HEK293 (cell line): ENCODE data around the gene AMER1.

Source experiments
- BCL11A ChIP-seq: fragments of 450-650 bp; formaldehyde crosslinking; IDR thresholded peaks from 2 replicates; pipeline ENCODE4 v1.5.1; 2016; ENCODE audit warnings: low read depth, missing biosample characterization, missing genetic modification characterization
- GLIS2 ChIP-seq: fragments of 450-650 bp; formaldehyde crosslinking; IDR thresholded peaks from 2 replicates; pipeline ENCODE4 v1.5.1; 2016; ENCODE audit warnings: missing biosample characterization, missing genetic modification characterization
- KLF17 ChIP-seq: fragments of 450-650 bp; formaldehyde crosslinking; IDR thresholded peaks from 2 replicates; pipeline ENCODE4 v1.5.1; 2016; ENCODE audit warnings: missing biosample characterization, missing genetic modification characterization
- MYNN ChIP-seq: fragments of 450-650 bp; formaldehyde crosslinking; IDR thresholded peaks from 2 replicates; pipeline ENCODE4 v1.5.1; 2016; ENCODE audit warnings: missing biosample characterization, missing genetic modification characterization, borderline replicate concordance
- RBAK ChIP-seq: fragments of 450-650 bp; formaldehyde crosslinking; IDR thresholded peaks from 2 replicates; pipeline ENCODE4 v1.5.1; 2016; ENCODE audit warnings: missing biosample characterization, missing genetic modification characterization
- SALL2 ChIP-seq: fragments of 450-650 bp; formaldehyde crosslinking; IDR thresholded peaks from 2 replicates; pipeline ENCODE4 v1.5.0; 2017; ENCODE audit warnings: missing biosample characterization, mild to moderate bottlenecking, missing genetic modification characterization, borderline replicate concordance
- SCRT2 ChIP-seq: fragments of 450-650 bp; formaldehyde crosslinking; IDR thresholded peaks from 2 replicates; pipeline ENCODE4 v1.5.1; 2016; ENCODE audit warnings: missing biosample characterization, missing genetic modification characterization
- ZBTB48 ChIP-seq: fragments of 450-650 bp; formaldehyde crosslinking; IDR thresholded peaks from 2 replicates; pipeline ENCODE4 v1.5.1; 2016; ENCODE audit warnings: missing biosample characterization, missing genetic modification characterization
- ZBTB6 ChIP-seq: fragments of 450-650 bp; formaldehyde crosslinking; IDR thresholded peaks from 2 replicates; pipeline ENCODE4 v1.5.1; 2017; ENCODE audit warnings: missing biosample characterization, missing genetic modification characterization
- ZBTB7A ChIP-seq: fragments of 450-650 bp; formaldehyde crosslinking; IDR thresholded peaks from 2 replicates; pipeline ENCODE4 v1.5.1; 2016; ENCODE audit warnings: low read depth, missing biosample characterization, missing genetic modification characterization
- ZFP3 ChIP-seq: fragments of 450-650 bp; formaldehyde crosslinking; IDR thresholded peaks from 2 replicates; pipeline ENCODE4 v1.5.1; 2016; ENCODE audit warnings: low read depth, missing biosample characterization, missing genetic modification characterization
- ZNF140 ChIP-seq: fragments of 450-650 bp; formaldehyde crosslinking; IDR thresholded peaks from 2 replicates; pipeline ENCODE4 v1.5.1; 2016; ENCODE audit warnings: missing biosample characterization, missing genetic modification characterization
- ZNF248 ChIP-seq: fragments of 450-650 bp; formaldehyde crosslinking; IDR thresholded peaks from 2 replicates; pipeline ENCODE4 v1.5.1; 2017; ENCODE audit warnings: missing biosample characterization, missing genetic modification characterization
- ZNF274 ChIP-seq, 2 experiments: fragments of 200-500 bp in 1 of 2; fragments of 450-650 bp in 1 of 2; sonication (Bioruptor generic) in 1 of 2; formaldehyde crosslinking in 1 of 2; IDR thresholded peaks; 2 replicates each; pipeline versions ENCODE4 v1.5.1 to v1.6.1; 2014 to 2016; ENCODE audit warnings: borderline replicate concordance in 1 of 2, inconsistent platforms in 1 of 2, low read length in 1 of 2, missing biosample characterization in 1 of 2, missing genetic modification characterization in 1 of 2
- ZNF292 ChIP-seq: fragments of 450-650 bp; formaldehyde crosslinking; IDR thresholded peaks from 2 replicates; pipeline ENCODE4 v1.5.1; 2016; ENCODE audit warnings: low read depth, missing biosample characterization, missing genetic modification characterization, borderline replicate concordance
- ZNF302 ChIP-seq: fragments of 450-650 bp; formaldehyde crosslinking; IDR thresholded peaks from 2 replicates; pipeline ENCODE4 v1.5.1; 2016; ENCODE audit warnings: missing biosample characterization, missing genetic modification characterization, low read depth
- ZNF324 ChIP-seq: fragments of 450-650 bp; formaldehyde crosslinking; IDR thresholded peaks from 2 replicates; pipeline ENCODE4 v1.5.1; 2016; ENCODE audit warnings: missing biosample characterization, missing genetic modification characterization
- ZNF350 ChIP-seq: fragments of 450-650 bp; formaldehyde crosslinking; IDR thresholded peaks from 2 replicates; pipeline ENCODE4 v1.5.0; 2017; ENCODE audit warnings: missing biosample characterization, mild to moderate bottlenecking, missing genetic modification characterization
- ZNF391 ChIP-seq: fragments of 450-650 bp; formaldehyde crosslinking; IDR thresholded peaks from 2 replicates; pipeline ENCODE4 v1.5.1; 2016; ENCODE audit warnings: low read depth, missing biosample characterization, missing genetic modification characterization, borderline replicate concordance
- ZNF394 ChIP-seq: fragments of 450-650 bp; formaldehyde crosslinking; IDR thresholded peaks from 2 replicates; pipeline ENCODE4 v1.5.1; 2016; ENCODE audit warnings: missing biosample characterization, missing genetic modification characterization, mild to moderate bottlenecking, moderate library complexity, borderline replicate concordance
- ZNF398 ChIP-seq: fragments of 450-650 bp; formaldehyde crosslinking; IDR thresholded peaks from 2 replicates; pipeline ENCODE4 v1.5.1; 2017; ENCODE audit warnings: missing biosample characterization, missing genetic modification characterization
- ZNF449 ChIP-seq: fragments of 450-650 bp; formaldehyde crosslinking; IDR thresholded peaks from 2 replicates; pipeline ENCODE4 v1.5.1; 2017; ENCODE audit warnings: missing biosample characterization, mild to moderate bottlenecking, missing genetic modification characterization, moderate library complexity
- ZNF510 ChIP-seq: fragments of 450-650 bp; formaldehyde crosslinking; IDR thresholded peaks from 2 replicates; pipeline ENCODE4 v1.5.1; 2018; ENCODE audit warnings: mild to moderate bottlenecking, missing genetic modification characterization, missing biosample characterization; ENCODE audit not compliant: insufficient replicate concordance
- ZNF514 ChIP-seq: fragments of 450-650 bp; formaldehyde crosslinking; IDR thresholded peaks from 2 replicates; pipeline ENCODE4 v1.5.1; 2016; ENCODE audit warnings: missing biosample characterization, missing genetic modification characterization
- ZNF521 ChIP-seq: fragments of 450-650 bp; formaldehyde crosslinking; IDR thresholded peaks from 2 replicates; pipeline ENCODE4 v1.5.1; 2017; ENCODE audit warnings: missing biosample characterization, mild to moderate bottlenecking, missing genetic modification characterization
- ZNF529 ChIP-seq: fragments of 450-650 bp; formaldehyde crosslinking; IDR thresholded peaks from 2 replicates; pipeline ENCODE4 v1.5.1; 2017; ENCODE audit warnings: missing genetic modification characterization, missing biosample characterization; ENCODE audit not compliant: insufficient replicate concordance
- ZNF555 ChIP-seq: fragments of 450-650 bp; formaldehyde crosslinking; conservative IDR thresholded peaks from 2 replicates; pipeline ENCODE4 v1.5.1; 2017; ENCODE audit warnings: missing biosample characterization, mild to moderate bottlenecking, missing genetic modification characterization, inconsistent platforms
- ZNF558 ChIP-seq: fragments of 450-650 bp; formaldehyde crosslinking; IDR thresholded peaks from 2 replicates; pipeline ENCODE4 v1.5.1; 2016; ENCODE audit warnings: missing biosample characterization, missing genetic modification characterization
- ZNF660 ChIP-seq: fragments of 450-650 bp; IDR thresholded peaks from 2 replicates; pipeline ENCODE4 v1.5.1; 2018; ENCODE audit warnings: missing biosample characterization, mild to moderate bottlenecking, missing genetic modification characterization
- ZNF704 ChIP-seq: fragments of 450-650 bp; formaldehyde crosslinking; IDR thresholded peaks from 2 replicates; pipeline ENCODE4 v1.5.1; 2016; ENCODE audit warnings: missing biosample characterization, missing genetic modification characterization
- ZNF707 ChIP-seq: fragments of 450-650 bp; formaldehyde crosslinking; IDR thresholded peaks from 2 replicates; pipeline ENCODE4 v1.5.1; 2016; ENCODE audit warnings: missing biosample characterization, missing genetic modification characterization
- ZNF785 ChIP-seq: fragments of 450-650 bp; formaldehyde crosslinking; IDR thresholded peaks from 2 replicates; pipeline ENCODE4 v1.5.1; 2016; ENCODE audit warnings: missing biosample characterization, missing genetic modification characterization
- ZSCAN16 ChIP-seq: fragments of 450-650 bp; formaldehyde crosslinking; IDR thresholded peaks from 2 replicates; pipeline ENCODE4 v1.5.1; 2016; ENCODE audit warnings: missing biosample characterization, missing genetic modification characterization
- ZXDB ChIP-seq: fragments of 450-650 bp; formaldehyde crosslinking; IDR thresholded peaks from 2 replicates; pipeline ENCODE4 v1.5.1; 2016; ENCODE audit warnings: missing biosample characterization, missing genetic modification characterization

AMER1 gene

GRCh38 chrX:64205735-64206501, 410 bp upstream of the AMER1 start (continued):
- TF ChIP-seq ZBTB48 (no peak), ZBTB6 (no peak), ZNF398 (tag by site-specific recombination) (no peak), MYNN (tag by site-specific recombination) (no peak), SALL2 (tag by site-specific recombination) (no peak), ZNF391 (tag by site-specific recombination) (no peak), SCRT2 (no peak), ZSCAN16 (tag by site-specific recombination) (no peak), ZNF449 (tag by site-specific recombination) (no peak), BCL11A (tag by site-specific recombination) (no peak), ZXDB (no peak; the same call in 1 of the 2 replicates), ZNF704 (tag by site-specific recombination) (no peak), GLIS2 (tag by site-specific recombination) (peak; percentile 82), KLF17 (tag by site-specific recombination) (no peak), ZNF514 (no peak), ZNF785 (tag by site-specific recombination) (no peak), ZNF558 (no peak), ZNF274 (IDR thresholded peaks at IDR 0.05; ENCODE audit: low read length) (no peak), ZNF274 (tag by site-specific recombination; IDR thresholded peaks at IDR 0.05; ENCODE audit: borderline replicate concordance) (no peak), ZNF555 (tag by site-specific recombination) (no peak), ZNF248 (no peak), ZNF394 (tag by site-specific recombination) (no peak), ZNF510 (tag by site-specific recombination) (no peak), ZNF140 (tag by site-specific recombination) (no peak), RBAK (no peak), ZNF350 (no peak), ZNF324 (tag by site-specific recombination) (no peak), ZNF521 (no peak), ZFP3 (no peak), ZNF707 (no peak), ZNF302 (tag by site-specific recombination) (no peak), ZNF660 (tag by site-specific recombination) (no peak), ZBTB7A (no peak), ZNF529 (tag by site-specific recombination) (no peak), ZNF292 (tag by site-specific recombination) (no peak)
